ENCODE measurements around the gene FAHD2A.
"Not testable (repeated sequence)": the region's sequence is repeated elsewhere in the genome, so short reads cannot be mapped to it uniquely, and the experiment has no call there.

FAHD2A gene

DNA sequence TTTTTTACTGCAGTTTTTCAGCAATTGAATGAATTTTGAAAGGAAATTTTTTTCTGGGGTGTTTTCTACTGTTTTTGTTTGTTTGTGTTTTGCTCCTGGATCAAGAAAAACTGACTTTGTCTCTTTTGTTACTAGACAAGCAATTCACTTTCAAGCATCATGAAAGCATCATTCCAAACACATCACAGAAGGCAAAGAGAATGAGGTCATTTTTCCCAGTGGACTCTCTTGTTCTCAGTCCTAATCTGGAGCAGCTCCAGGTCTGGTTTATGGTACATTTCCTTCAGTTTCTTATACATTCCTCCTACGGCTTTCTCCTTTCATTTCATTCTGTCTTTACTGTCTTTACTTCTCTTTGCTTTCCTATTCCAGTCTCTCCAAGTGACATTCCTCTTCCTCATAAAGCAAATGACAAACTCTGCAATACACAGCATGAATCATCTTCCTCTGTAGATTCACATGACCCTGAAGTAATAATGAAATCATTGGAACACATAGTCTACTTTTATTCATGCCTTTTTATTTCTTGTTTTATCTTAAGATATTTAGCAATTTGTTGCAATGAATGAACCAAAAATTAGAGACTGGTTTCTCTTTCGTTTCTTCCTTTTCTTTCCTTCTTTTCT lies 40.1 kb downstream of the FAHD2A start:
- not testable (repeated sequence) for DNase-seq

DNA sequence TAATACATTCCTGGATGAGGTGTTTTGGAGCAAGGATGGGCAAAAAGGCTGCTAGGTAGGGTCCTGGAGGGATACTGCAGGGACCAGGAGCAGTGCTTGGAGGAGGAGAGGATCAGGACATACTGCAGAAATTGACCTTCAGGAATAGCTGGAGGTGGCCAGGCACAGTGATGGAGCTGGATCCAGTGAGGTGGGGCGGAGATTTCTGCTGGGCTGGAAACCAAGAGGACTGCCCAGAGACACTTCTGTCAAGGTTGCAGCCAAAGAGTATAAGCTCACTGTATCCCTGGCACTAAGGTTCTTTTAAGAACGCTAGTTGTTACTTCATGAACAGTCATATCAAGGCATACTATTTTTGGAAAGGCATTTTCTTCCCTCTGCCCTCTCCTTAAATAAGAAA lies 42.8 kb downstream of the FAHD2A start:
- not testable (repeated sequence) for DNase-seq

DNA sequence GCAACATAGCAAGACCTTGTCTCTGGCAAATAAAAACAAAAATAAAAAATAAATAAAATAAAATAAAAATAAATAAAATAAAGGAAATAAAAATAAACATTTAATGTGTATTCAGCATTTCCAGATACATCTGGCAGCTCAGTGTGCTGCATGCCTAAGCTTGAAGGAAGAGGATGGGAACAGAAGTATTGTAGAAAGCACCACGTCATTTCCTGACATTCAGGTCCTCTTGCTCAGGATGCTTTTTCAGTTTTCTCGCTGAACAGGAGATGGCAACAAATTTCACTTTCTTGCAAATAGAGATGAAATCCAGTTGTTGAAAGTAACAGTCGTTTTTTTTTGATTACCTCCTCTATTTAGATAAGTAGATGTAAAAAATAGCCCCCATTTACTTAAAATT lies 60.8 kb downstream of the FAHD2A start:
- not testable (repeated sequence) for DNase-seq
